H1 (cell line): ENCODE measurements around the gene PLCB4. TPM values are rescaled to one million over a fixed set of nuclear protein-coding genes. Genes with fewer than 3 reads are reported as not detected.

ENCODE experiments used
- ASH2L ChIP-seq: fragments of 200-600, 300-600 bp; sonication (generic); IDR thresholded peaks from one replicate; pipeline ENCODE4 v1.7.1; 2017; ENCODE audit warnings: low read length
- CBX8 ChIP-seq: fragments of 300-800, 300-1000 bp; sonication (generic); IDR thresholded peaks from 2 replicates; pipeline ENCODE4 v1.7.1; 2016; ENCODE audit warnings: low read depth, low read length, borderline replicate concordance
- SIN3A ChIP-seq, 2 experiments: IDR thresholded peaks in 1 of 2; conservative IDR thresholded peaks in 1 of 2; 2 replicates each; pipeline ENCODE4 v1.6.1; 2011 to 2012; ENCODE audit warnings: low read length in 2 of 2, improper control_type of control experiment in 1 of 2, low read depth in 1 of 2, mild to moderate bottlenecking in 1 of 2
- SP1 ChIP-seq: IDR thresholded peaks from 2 replicates; pipeline ENCODE4 v1.6.1; 2011; ENCODE audit warnings: low read depth, low read length
- polyA plus RNA-seq, 7 experiments: library from polyadenylated mRNA; depleted of rRNA in 3 of 7; stranded (reverse) in 5 of 7; unstranded in 2 of 7; fragments of >200 nt in 5 of 7; fragments of 200-250 nt in 2 of 7; gene quantifications; 1 replicate in 5 of 7; 2 replicates in 1 of 7; 4 replicates in 1 of 7; pipeline versions ENCODE4 v1.2.1 to v1.2.3, GENCODE V29; 2011 to 2013; ENCODE audit warnings: missing spikeins in 2 of 7, mixed read lengths in 2 of 7
- total RNA-seq: library from RNA; stranded (reverse); fragmentation: NEBNext Ultra II Directional; extraction: Animal tissue kit (Norgen Biotek cat#: 25700); gene quantifications from 2 replicates; pipeline ENCODE4 v1.2.1, GENCODE V29; 2021
- TF ChIP-seq, protein P1 (sequence below): IDR thresholded peaks from 2 replicates; pipeline ENCODE4 v1.6.1; 2012; ENCODE audit warnings: low read length, inconsistent platforms

PLCB4 gene
- total and polyA plus RNA-seq, 2 of the 8 experiments (the other 6 are each of a cell fraction or from before 2014, with no cell fraction given): 3.2 to 14.1 TPM

GRCh38 chr20:9210356-9210755 lies 141.5 kb downstream of the PLCB4 start (continued):
- TF ChIP-seq SIN3A (conservative IDR thresholded peaks at IDR 0.05 in 1 of 2, IDR thresholded peaks at IDR 0.05 in 1 of 2; ENCODE audit: low read depth in 1 of 2, low read length in 2 of 2): no peak
- no peak for TF ChIP-seq SP1
- no peak for TF ChIP-seq ASH2L
- no peak for TF ChIP-seq CBX8
- TF ChIP-seq, protein P1, sequence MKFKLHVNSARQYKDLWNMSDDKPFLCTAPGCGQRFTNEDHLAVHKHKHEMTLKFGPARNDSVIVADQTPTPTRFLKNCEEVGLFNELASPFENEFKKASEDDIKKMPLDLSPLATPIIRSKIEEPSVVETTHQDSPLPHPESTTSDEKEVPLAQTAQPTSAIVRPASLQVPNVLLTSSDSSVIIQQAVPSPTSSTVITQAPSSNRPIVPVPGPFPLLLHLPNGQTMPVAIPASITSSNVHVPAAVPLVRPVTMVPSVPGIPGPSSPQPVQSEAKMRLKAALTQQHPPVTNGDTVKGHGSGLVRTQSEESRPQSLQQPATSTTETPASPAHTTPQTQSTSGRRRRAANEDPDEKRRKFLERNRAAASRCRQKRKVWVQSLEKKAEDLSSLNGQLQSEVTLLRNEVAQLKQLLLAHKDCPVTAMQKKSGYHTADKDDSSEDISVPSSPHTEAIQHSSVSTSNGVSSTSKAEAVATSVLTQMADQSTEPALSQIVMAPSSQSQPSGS: no peak
- TF ChIP-seq, all 59 proteins: peak for 0
